ENCODE measurements around the gene HCCS.
"Not testable (repeated sequence)": the region's sequence is repeated elsewhere in the genome, so short reads cannot be mapped to it uniquely, and the experiment has no call there.

HCCS gene

DNA sequence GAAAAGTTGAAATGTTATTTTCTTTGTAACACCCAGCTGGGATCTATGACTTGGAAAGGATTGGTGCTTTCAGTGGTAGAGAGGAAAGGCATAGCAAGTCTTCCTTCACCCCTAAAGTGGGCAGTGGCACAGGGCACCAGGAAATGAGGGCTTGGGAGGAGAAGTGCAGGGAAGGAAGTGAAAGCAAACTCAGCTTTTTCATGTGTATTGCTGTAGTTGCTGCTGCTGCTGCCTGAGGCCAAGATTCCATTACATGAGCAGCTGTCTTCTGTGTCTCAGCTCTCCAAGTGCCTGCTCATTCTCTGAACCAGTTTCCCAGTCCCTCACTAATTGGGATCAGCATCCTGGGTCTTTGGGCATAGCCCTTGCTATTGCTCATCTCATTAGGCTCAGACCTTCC lies 2.6 kb downstream of the HCCS start:
- no peak for DNase-seq (ENCODE audit: low read depth)
- no peak overlapping the region for H3K4me3 ChIP-seq (ENCODE audit: low read depth, low read length)
- TF ChIP-seq, protein P1, sequence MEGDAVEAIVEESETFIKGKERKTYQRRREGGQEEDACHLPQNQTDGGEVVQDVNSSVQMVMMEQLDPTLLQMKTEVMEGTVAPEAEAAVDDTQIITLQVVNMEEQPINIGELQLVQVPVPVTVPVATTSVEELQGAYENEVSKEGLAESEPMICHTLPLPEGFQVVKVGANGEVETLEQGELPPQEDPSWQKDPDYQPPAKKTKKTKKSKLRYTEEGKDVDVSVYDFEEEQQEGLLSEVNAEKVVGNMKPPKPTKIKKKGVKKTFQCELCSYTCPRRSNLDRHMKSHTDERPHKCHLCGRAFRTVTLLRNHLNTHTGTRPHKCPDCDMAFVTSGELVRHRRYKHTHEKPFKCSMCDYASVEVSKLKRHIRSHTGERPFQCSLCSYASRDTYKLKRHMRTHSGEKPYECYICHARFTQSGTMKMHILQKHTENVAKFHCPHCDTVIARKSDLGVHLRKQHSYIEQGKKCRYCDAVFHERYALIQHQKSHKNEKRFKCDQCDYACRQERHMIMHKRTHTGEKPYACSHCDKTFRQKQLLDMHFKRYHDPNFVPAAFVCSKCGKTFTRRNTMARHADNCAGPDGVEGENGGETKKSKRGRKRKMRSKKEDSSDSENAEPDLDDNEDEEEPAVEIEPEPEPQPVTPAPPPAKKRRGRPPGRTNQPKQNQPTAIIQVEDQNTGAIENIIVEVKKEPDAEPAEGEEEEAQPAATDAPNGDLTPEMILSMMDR (IDR thresholded peaks at IDR 0.05; ENCODE audit: low read depth, low read length, missing control alignments) = no peak
- in situ Hi-C loops (cut with HindIII; ENCODE audit: low sequenced_read_pairs) = no loop called here

DNA sequence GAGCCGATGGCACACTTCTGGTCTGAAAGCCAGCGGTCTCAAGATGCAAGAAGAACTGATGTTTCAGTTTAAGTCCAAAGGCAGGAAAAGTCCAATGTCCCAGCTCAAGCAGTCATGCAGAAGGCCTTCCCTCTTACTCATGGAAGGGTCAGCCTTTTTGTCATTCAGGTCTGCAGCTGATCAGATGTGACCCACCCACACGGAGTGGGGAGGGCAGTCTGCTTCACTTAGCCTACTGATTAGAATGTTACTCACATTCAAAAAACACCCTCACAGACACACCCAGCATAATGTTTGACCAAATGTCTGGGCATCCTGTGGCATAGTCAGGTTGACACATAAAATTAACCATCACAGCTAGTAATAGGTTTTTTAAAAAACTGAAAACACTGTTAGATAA lies 6.6 kb downstream of the HCCS start:
- no peak overlapping the region for H3K4me3 ChIP-seq (ENCODE audit: low read depth, low read length)
- in situ Hi-C loops (cut with HindIII; ENCODE audit: low sequenced_read_pairs) = no loop called here
- TF ChIP-seq, protein P1 (IDR thresholded peaks at IDR 0.05; ENCODE audit: low read depth, low read length, missing control alignments) = no peak
- DNase-seq (ENCODE audit: low read depth) = no peak

DNA sequence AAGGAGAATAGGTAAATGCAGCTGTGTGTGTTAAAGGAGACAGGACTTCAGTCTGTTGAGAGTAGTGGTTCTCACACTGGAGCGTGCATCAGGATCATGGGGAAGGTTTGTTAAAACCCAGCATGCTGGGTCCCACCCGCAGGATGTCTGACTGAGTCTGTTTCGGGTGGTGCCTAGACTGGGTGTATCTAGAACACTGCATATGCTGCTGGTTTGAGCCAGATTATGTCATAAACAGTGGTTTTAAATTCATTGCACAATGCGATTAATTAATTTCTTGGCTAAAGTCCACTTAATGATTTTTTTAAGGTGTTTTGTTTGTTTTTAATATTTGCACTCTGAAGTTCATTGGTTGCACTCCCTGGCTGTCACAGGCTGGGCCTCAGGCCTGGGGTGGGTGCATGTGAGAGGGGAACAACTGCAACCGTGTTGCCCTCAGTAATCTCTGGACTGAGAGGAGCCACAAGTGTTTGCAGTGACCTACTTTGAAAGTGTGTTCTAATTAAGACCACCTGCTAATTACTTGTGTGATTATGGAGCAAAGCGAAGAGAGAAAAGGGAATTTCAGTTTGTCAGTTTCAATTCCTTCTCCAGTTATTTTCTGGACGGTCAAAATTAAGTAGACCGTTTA lies 8.3 kb downstream of the HCCS start:
- in situ Hi-C loops (cut with HindIII; ENCODE audit: low sequenced_read_pairs) = no loop called here
- DNase-seq (ENCODE audit: low read depth) = no peak
- TF ChIP-seq, protein P1 (IDR thresholded peaks at IDR 0.05; ENCODE audit: low read depth, low read length, missing control alignments) = no peak
- no peak overlapping the region for H3K4me3 ChIP-seq (ENCODE audit: low read depth, low read length)

DNA sequence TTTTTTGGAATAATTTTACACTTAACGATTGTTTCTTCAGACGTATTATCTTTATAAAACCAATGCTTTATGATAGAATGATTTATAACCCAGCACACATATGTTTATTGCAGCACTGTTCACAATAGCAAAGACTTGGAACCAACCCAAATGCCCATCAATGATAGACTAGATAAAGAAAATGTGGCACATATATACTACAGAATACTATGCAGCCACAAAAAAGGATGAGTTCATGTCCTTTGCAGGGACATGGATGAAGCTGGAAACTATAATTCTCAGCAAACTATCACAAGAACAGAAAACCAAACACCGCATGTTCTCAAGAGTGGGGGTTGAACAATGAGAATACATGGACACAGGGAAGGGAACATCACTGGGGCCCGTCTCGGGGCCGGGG lies 12.0 kb downstream of the HCCS start:
- DNase-seq (ENCODE audit: low read depth); in situ Hi-C loops (cut with HindIII; ENCODE audit: low sequenced_read_pairs); H3K4me3 ChIP-seq (ENCODE audit: low read depth, low read length): not testable (repeated sequence)

DNA sequence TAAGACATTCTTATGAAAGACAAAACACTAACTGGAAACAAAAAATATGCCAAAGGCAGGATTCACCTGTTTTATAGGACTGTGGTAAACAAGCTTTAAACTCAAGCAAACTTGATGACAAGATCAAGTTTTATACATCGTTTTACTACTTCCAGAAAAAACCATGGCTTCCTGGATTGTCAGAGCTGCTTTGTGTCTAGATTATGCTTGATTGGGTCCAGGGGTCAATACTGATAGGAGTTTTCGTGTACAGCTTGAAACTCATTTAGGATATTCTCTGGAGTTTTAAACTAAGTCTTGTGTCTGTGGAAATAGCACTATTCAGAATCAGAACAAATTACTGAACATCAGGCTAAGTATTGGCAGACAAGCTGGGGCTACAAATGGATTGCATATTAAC lies 13.0 kb downstream of the HCCS start:
- H3K4me3 ChIP-seq (ENCODE audit: low read depth, low read length) = no peak overlapping the region
- TF ChIP-seq, protein P1 (IDR thresholded peaks at IDR 0.05; ENCODE audit: low read depth, low read length, missing control alignments) = no peak
- in situ Hi-C loops (cut with HindIII; ENCODE audit: low sequenced_read_pairs) = no loop called here
- no peak for DNase-seq (ENCODE audit: low read depth)

DNA sequence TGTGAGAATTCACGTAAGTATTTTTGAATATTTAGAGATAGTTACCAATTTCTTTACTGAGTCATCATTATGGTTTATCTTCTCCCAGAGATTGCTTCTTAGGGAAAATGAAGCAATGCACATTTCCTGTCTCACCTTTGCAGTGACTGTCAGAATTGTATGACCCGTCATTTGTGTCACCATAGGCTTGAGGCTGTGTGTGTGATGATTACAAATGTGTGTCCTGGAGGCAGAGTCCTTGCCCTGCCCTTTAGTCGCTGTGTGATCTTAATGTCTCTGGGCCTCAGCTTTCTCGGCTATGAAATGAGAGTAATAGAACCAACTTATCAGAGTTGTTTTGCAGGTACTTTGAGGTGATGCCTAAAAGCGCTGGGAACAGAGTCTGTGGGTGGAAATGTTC lies 13.9 kb downstream of the HCCS start:
- in situ Hi-C loops (cut with HindIII; ENCODE audit: low sequenced_read_pairs) = no loop called here
- DNase-seq (ENCODE audit: low read depth) = no peak
- TF ChIP-seq, protein P1 (IDR thresholded peaks at IDR 0.05; ENCODE audit: low read depth, low read length, missing control alignments) = no peak
- no peak overlapping the region for H3K4me3 ChIP-seq (ENCODE audit: low read depth, low read length)

DNA sequence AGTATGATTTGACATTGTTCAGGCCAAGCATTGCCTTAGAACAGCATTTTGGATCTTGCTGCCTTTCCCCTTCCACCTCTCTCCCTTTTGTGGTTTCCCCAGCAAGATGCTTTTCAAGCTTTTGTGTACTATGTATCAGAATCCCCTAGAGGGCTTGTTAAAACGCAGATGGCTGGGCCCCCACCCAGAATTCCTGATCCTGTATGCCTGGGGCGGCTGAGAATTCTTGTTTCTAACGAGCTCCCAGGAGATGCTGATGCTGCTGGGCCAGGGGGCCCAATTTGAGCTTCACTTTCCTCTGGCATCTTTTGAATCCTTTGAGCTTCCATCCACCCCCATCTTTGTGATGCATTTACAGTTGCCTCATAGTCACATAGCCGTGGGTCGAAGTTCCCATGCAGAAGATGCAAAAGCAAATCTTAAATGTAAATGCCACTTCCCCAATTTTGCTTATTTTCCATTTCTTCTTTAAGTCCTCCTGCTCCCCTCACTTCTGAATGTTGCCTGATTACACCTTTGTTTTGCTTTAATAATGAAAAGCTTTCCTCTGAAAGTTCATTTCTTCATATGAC lies 18.5 kb downstream of the HCCS start:
- no peak overlapping the region for H3K4me3 ChIP-seq (ENCODE audit: low read depth, low read length)
- in situ Hi-C loops (cut with HindIII; ENCODE audit: low sequenced_read_pairs) = loop anchor here (10.0 kb wide), 1 partner anchor 935 kb away; no protein-coding TSS in a partner anchor
- no peak for DNase-seq (ENCODE audit: low read depth)
- TF ChIP-seq, protein P1 (IDR thresholded peaks at IDR 0.05; ENCODE audit: low read depth, low read length, missing control alignments) = no peak
